ENCODE measurements around the gene KCNK15.

The KCNK15 gene

DNA sequence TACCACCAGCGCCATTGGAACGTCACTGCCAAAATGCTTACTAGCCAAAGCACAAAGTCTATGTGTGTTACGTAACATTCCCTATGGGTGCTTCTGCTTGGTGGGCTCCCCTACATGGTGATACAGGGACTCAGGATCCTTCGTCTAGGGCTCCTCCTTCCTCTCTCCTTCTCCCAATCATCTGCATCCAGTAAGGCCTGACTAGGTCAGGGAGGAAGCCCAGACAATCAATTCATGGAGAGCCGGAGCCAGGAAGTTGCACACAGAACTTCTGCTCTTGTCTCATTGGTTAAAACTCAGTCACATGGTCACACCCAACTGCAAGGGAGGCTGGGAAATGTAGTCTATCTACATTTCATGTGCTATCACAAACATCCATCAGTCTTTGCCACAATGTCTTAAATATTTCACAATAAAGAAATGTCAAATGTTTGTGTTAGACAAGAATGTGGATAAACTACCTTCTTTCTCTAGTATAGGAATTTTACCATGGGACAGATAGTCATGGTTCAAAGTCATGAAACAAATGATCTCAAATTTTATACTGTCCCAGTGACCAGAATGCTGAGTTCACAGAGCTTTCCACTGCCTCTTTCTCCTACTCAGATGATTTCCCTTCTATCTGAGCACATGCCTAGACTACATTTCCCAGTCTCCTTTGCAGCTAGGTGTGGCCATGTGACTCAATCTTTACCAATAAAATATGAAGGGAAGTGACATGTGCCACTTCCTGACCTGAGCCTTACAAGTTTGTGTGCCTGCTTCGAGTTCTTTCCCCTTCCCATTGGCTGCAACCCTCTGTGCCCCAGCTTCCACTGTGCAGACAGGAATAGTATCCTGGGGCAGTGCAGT lies 9.3 kb upstream of the KCNK15 start:
- peak; percentile 58 to 64 for DNase-seq

- DNase-seq, result no peak
Observed at GRCh38 chr20:44737116-44737515, 8.5 kb upstream of the KCNK15 start.

- DNase-seq, result peak; percentile 54 to 63
Observed at GRCh38 chr20:44738813-44739477, 6.7 kb upstream of the KCNK15 start.

DNA sequence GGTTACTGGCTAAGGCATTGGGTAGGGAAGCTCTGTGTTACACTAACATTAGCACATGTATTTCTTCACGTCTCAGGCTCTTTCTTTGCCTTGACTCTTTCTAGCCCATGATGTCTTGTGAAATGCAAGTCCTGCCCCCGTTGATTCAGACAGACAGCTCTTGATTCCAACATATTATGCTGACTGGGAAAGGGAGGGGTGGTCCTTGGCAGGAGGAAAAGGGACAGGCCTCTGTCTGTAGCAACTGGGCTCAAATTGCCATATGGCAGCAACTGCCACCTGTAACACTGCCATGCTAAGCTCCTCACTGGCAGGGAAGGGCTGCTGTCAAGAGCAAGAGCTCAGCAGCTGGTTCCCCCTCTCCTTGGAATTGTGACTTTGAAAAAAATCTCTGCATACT lies 5.7 kb upstream of the KCNK15 start:
- no peak for DNase-seq

GRCh38 chr20:44742304-44743079 lies 3.2 kb upstream of the KCNK15 start:
- DNase-seq, result no peak

DNA sequence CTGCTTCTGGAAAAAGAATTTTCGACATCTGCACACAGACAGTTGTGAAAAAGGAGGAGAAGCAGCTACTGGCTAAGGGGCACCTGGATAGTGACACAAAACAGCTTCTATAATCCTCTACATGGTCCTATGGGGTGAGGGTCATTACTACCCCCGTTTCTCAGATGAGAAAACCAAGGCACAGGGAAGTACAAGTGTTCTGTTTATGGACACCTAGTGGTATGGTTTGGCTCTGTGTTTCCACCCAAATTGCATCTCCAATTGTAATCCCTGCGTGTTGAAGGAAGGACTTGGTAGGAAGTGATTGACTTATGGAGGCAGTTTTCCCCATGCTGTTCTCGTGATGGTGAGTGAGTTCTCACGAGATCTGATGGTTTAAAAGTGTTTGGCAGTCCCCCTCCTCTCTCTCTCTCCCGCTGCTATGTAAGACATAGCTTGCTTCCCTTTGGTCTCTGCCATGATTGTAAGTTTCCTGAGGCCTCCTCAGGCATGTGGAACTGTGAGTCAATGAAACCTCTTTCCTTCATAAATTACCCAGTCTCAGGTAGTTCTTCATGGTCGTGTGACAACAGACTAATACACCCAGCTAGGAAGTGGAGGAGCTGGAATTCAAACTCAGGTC lies 2.5 kb upstream of the KCNK15 start:
- no peak for DNase-seq

GRCh38 chr20:44743916-44744655 lies 1.6 kb upstream of the KCNK15 start:
- DNase-seq, result no peak

- DNase-seq, result no peak
Observed at GRCh38 chr20:44745122-44745597, 505 bp upstream of the KCNK15 start.

DNA sequence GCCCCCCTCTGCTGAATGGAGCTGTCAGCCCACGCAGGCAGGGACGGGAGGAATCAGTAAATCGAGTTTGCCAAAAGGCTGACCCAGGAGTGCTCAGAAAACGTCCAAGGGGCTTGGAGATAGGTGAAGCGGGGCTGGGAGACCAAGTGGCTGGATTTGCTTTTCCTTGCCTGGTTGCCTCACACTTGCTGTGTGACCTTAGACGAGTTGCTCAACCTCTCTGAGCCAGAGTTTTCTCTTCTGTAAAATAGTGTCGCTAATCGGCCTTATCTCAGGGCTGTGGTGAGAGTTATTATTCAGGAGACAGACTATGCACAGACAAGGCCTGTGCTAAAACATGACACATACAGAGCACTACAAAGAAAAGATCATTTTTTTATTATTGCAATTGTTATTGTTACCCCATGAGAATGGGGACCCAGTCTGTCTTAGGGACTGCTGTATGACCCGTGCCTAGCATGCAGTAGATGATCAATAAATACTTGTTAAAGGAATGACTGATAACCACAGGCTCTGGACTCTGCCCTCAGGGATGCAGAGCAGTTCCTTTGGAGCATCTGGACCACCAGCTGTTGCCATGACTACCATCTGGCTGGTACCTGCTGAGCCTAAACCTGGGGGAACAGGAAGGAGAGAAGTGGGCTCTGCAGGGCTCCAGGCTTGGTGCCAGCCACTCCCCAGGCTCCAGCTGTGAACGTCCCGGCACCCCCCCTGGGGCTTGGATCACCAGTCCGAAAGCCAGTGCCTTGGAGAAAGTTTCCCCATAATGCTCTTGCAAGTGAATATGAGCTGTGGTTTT lies 901 bp downstream of the KCNK15 start:
- DNase-seq, result no peak

DNA sequence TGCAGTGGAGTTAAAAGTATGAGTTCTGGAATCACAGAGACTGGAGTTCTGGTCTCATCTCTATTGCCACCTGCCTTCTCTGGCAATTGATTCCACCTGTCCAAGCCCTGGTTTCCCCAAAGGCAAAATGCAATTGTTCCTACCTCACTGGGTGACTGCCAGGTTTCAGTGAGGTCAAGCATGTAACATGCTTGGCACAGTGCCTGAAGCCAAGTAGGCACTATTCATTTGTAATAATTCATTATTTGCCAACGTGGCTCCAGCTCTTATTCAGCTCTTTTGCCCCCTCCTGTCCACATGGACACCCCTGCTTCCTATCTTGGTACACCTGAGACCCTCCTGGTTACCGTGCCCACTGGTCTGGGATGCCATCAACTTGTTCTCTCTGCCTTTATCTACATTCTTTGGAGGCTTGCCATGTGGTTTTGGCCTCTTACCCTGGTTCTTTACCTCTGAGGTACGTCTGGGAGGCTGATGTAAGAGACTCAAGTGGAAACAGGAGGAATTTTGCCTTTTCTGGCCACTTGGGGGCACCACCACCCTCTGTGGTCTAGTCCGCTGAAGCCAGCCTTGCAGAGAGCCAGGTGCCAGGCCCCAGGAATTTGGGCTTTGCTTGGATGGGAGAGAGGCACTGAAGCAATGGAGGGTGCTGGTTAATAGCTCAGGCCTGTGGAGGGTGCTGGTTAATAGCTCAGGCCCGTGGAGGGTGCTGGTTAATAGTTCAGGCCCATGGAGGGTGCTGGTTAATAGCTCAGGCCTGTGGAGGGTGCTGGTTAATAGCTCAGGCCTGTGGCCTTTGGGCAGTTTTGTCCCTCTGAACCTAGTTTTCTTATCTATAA lies 1.7 kb downstream of the KCNK15 start:
- peak; percentile 41 to 46 for DNase-seq

- DNase-seq, result no peak
Observed at GRCh38 chr20:44748005-44748370, 2.3 kb downstream of the KCNK15 start.

DNA sequence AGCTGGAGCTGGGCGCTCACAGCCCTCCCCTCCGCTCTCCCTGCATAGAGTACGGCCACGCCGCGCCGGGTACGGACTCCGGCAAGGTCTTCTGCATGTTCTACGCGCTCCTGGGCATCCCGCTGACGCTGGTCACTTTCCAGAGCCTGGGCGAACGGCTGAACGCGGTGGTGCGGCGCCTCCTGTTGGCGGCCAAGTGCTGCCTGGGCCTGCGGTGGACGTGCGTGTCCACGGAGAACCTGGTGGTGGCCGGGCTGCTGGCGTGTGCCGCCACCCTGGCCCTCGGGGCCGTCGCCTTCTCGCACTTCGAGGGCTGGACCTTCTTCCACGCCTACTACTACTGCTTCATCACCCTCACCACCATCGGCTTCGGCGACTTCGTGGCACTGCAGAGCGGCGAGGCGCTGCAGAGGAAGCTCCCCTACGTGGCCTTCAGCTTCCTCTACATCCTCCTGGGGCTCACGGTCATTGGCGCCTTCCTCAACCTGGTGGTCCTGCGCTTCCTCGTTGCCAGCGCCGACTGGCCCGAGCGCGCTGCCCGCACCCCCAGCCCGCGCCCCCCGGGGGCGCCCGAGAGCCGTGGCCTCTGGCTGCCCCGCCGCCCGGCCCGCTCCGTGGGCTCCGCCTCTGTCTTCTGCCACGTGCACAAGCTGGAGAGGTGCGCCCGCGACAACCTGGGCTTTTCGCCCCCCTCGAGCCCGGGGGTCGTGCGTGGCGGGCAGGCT lies 4.6 kb downstream of the KCNK15 start:
- DNase-seq, result no peak

DNA sequence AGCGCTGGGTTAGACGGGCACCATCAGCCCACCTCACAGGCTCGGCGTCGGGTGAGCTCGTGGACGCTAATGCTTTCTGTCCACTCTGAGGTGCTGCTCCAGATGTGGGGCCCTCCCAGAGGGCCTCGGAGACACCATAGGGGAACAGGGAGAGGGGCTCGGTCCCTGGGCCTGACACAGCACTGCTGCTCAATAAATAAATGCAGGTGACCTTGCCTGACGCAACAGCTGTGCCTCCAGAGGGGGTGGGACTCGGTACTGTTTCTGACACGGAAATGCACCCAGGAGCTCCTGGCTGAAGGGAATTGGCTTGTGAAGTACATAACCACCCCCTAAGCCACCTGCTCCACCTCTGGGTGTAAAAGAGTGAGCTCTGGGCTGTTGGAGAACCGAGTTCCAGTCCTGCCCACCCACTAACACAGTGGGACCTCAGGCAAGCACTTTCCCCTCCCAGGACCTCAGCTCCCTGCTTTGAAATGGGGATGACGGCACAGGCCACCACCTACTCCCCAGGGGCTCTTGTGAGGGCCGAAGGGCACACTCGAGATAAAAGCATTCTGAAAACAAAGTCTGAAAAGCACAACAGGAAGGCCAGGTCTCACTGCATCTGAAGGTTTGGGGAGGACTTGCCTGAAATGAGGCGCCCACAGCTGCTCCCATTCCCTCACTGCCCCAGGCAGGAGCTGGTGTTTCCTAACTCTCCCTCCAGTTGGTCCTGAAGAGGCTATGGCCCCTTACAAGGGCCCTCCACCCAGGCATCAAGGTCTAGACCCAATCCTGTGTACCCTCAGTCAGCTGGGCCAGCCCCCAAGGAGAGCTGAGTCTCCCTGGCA lies 6.7 kb downstream of the KCNK15 start:
- no peak for DNase-seq

DNA sequence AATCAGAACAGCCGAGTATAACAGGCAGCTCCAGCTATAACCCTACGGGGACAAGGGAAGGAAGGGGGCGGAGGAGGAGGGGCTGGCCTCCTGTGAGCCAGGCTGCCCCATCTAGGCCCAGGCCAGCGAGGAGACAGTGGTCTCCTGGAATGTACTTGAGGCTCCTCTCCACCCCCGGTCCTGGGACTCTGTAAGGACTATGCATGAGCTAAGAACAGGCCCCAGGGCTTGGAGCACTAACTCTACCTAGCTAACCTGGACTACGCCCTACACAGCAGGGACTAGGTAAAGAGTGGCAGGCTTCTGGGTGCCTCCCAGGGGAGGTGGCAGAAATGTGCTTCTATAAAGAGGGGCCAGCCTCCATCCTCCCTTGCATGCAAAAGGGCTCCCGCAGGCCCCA lies 8.9 kb downstream of the KCNK15 start:
- no peak for DNase-seq

DNA sequence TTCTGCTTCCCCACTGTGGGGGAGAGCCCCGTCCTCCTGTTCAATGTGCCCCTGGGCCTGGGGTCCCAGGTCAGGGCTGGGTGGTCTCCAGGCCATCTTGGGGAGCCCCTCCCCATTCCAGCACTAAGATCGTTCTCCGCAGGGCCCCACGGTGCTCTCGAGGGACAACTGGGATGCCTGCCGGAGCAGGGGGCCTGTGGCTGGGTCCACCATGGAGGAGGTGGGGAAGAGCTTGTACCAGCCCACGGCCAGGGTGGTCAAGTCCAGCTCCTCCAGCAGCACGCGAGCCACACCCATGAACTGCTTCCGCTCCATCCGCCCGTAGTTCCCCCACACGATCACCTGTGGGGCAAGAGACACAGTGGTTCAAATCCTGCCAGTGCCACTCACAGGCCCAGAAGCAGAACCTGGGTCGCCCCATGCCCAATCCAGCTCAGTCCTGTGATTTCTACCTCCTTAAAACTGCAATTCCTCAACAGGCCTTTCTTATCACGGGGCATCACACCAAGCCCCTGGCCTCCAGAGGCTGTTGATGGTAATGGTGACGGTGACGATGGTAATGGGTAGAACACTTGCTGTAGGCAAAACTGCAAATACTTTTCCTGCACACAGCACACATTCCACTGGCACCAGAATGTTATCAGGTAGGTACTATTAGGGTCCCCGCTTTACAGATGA lies 10.5 kb downstream of the KCNK15 start:
- DNase-seq, result no peak

DNA sequence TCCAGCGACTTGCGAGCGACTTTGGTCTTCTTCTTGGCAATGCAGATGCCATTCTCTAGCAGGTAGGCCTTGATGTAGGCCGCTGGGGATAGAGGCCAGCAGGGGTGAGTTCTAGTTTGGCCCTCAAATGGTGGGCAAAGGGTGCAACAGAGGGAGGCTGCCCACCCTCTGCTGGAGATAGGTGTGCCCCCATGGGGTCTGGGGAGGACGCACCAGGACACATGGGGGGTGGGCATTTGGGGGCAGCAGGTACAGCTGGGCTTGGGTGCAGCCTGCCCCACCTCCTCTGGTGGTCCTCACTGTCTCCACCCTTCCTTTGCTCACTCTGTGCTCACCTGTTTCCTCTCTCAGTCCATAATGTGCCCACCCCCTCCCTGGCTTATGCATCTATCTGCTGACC lies 11.3 kb downstream of the KCNK15 start:
- DNase-seq, result no peak

GRCh38 chr20:44758247-44759101 lies 12.8 kb downstream of the KCNK15 start:
- no peak for DNase-seq
